NB4 (cell line): ENCODE data around the gene GYPB.
"Not testable (repeated sequence)": the region's sequence is repeated elsewhere in the genome, so short reads cannot be mapped to it uniquely, and the experiment has no call there.

Experiments used
- POLR2A ChIP-seq: IDR thresholded peaks from 2 replicates; pipeline ENCODE4 v1.6.1; 2011; ENCODE audit warnings: mild to moderate bottlenecking; ENCODE audit not compliant: insufficient read length; ENCODE audit errors: extremely low read depth
- TF ChIP-seq, protein P1 (sequence below): IDR thresholded peaks from one replicate; pipeline ENCODE4 v1.5.1; 2012; ENCODE audit warnings: low read depth, low read length

DNA sequence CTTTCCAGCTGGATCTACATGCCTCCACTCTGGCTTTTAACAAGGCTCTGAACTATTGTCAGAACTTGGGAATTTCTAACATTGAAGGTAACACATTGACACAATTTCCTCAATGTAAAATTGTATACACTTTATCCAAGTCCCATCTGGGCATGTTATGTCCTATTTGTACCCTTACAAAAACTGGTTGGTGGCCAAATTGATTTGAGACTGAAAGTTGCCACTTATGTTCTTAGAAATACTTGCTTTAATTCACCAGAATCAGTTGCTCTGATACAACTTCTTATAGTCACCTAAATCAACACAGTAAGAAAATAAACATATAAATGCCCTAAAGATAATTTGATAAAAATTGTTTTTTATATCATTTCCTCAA, 15.3 kb downstream of the GYPB start:
- TF ChIP-seq, protein P1, sequence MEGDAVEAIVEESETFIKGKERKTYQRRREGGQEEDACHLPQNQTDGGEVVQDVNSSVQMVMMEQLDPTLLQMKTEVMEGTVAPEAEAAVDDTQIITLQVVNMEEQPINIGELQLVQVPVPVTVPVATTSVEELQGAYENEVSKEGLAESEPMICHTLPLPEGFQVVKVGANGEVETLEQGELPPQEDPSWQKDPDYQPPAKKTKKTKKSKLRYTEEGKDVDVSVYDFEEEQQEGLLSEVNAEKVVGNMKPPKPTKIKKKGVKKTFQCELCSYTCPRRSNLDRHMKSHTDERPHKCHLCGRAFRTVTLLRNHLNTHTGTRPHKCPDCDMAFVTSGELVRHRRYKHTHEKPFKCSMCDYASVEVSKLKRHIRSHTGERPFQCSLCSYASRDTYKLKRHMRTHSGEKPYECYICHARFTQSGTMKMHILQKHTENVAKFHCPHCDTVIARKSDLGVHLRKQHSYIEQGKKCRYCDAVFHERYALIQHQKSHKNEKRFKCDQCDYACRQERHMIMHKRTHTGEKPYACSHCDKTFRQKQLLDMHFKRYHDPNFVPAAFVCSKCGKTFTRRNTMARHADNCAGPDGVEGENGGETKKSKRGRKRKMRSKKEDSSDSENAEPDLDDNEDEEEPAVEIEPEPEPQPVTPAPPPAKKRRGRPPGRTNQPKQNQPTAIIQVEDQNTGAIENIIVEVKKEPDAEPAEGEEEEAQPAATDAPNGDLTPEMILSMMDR = not testable (repeated sequence)
- not testable (repeated sequence) for TF ChIP-seq POLR2A
